HEK293 (cell line): ENCODE results near the gene UBA1.

ENCODE experiments used
- KLF16 ChIP-seq: fragments of 450-650 bp; formaldehyde crosslinking; IDR thresholded peaks from 2 replicates; pipeline ENCODE4 v1.5.1; 2017; ENCODE audit warnings: missing biosample characterization, missing genetic modification characterization
- SP2 ChIP-seq: fragments of 450-650 bp; formaldehyde crosslinking; IDR thresholded peaks from 2 replicates; pipeline ENCODE4 v1.5.1; 2016; ENCODE audit warnings: missing biosample characterization, missing genetic modification characterization
- ZNF146 ChIP-seq: fragments of 450-650 bp; formaldehyde crosslinking; IDR thresholded peaks from 2 replicates; pipeline ENCODE4 v1.5.1; 2016; ENCODE audit warnings: missing biosample characterization, missing genetic modification characterization
- TF ChIP-seq, protein P1 (sequence below): fragments of 450-650 bp; formaldehyde crosslinking; IDR thresholded peaks from 2 replicates; pipeline ENCODE4 v1.5.1; 2016; ENCODE audit warnings: missing biosample characterization, missing genetic modification characterization
- TF ChIP-seq, protein P2 (sequence below): fragments of 450-650 bp; formaldehyde crosslinking; IDR thresholded peaks from 2 replicates; pipeline ENCODE4 v1.5.1; 2016; ENCODE audit warnings: missing biosample characterization, missing genetic modification characterization

DNA sequence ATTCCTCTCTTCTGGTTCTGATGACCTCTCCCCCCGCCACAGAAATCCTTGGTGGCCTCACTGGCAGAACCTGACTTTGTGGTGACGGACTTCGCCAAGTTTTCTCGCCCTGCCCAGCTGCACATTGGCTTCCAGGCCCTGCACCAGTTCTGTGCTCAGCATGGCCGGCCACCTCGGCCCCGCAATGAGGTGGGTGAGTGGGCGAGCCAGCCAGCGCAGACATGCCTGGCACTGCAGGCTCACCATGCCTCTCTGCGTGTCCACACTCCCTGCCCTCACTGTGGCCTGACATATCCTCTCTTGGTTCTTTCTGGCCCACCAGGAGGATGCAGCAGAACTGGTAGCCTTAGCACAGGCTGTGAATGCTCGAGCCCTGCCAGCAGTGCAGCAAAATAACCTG, 8.7 kb downstream of the UBA1 start:
- TF ChIP-seq ZNF146 (no peak), SP2 (no peak), KLF16 (tag by site-specific recombination) (no peak)
- TF ChIP-seq, protein P1, sequence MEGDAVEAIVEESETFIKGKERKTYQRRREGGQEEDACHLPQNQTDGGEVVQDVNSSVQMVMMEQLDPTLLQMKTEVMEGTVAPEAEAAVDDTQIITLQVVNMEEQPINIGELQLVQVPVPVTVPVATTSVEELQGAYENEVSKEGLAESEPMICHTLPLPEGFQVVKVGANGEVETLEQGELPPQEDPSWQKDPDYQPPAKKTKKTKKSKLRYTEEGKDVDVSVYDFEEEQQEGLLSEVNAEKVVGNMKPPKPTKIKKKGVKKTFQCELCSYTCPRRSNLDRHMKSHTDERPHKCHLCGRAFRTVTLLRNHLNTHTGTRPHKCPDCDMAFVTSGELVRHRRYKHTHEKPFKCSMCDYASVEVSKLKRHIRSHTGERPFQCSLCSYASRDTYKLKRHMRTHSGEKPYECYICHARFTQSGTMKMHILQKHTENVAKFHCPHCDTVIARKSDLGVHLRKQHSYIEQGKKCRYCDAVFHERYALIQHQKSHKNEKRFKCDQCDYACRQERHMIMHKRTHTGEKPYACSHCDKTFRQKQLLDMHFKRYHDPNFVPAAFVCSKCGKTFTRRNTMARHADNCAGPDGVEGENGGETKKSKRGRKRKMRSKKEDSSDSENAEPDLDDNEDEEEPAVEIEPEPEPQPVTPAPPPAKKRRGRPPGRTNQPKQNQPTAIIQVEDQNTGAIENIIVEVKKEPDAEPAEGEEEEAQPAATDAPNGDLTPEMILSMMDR (tag by site-specific recombination) = no peak
- TF ChIP-seq, protein P2, sequence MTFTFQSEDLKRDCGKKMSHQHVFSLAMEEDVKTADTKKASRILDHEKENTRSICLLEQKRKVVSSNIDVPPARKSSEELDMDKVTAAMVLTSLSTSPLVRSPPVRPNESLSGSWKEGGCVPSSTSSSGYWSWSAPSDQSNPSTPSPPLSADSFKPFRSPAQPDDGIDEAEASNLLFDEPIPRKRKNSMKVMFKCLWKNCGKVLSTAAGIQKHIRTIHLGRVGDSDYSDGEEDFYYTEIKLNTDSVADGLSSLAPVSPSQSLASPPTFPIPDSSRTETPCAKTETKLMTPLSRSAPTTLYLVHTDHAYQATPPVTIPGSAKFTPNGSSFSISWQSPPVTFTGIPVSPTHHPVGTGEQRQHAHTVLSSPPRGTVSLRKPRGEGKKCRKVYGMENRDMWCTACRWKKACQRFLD (tag by site-specific recombination) = no peak
